HEK293T (cell line): ENCODE results near the gene PDCD1LG2.

Source experiments
- CTCF ChIA-PET: fragments of 350-600 bp; formaldehyde crosslinking; extraction: SDS; loops from one replicate; lab custom pipeline; 2021; ENCODE audit warnings: antibody characterized with exemption, inconsistent platforms; lab: Yijun Ruan, JAX
- POLR2A ChIA-PET: fragments of 350-600 bp; formaldehyde crosslinking; extraction: SDS; loops from one replicate; lab custom pipeline; 2020; ENCODE audit warnings: antibody characterized with exemption, inconsistent platforms; lab: Yijun Ruan, JAX
- DNase-seq: peaks from one replicate; pipeline ENCODE4 v3.0.0; 2012; ENCODE audit warnings: mixed read lengths; ENCODE audit errors: extremely low spot score
- ARNT ChIP-seq: fragments of 450-650 bp; IDR thresholded peaks from 2 replicates; pipeline ENCODE4 v1.6.1; 2017; ENCODE audit warnings: mild to moderate bottlenecking
- BHLHE40 ChIP-seq: fragments of 450-650 bp; IDR thresholded peaks from 2 replicates; pipeline ENCODE4 v1.6.1; 2016; ENCODE audit warnings: mild to moderate bottlenecking, moderate library complexity, borderline replicate concordance
- CTBP1 ChIP-seq: fragments of 450-650 bp; IDR thresholded peaks from 2 replicates; pipeline ENCODE4 v1.6.1; 2016; ENCODE audit warnings: borderline replicate concordance
- ELF4 ChIP-seq: fragments of 450-650 bp; IDR thresholded peaks from 2 replicates; pipeline ENCODE4 v1.6.1; 2017; ENCODE audit warnings: antibody characterized with exemption
- FOXA1 ChIP-seq: fragments of 450-650 bp; IDR thresholded peaks from 2 replicates; pipeline ENCODE4 v1.6.1; 2016; ENCODE audit warnings: mild to moderate bottlenecking
- FOXK2 ChIP-seq: fragments of 450-650 bp; IDR thresholded peaks from 2 replicates; pipeline ENCODE4 v1.6.1; 2016; ENCODE audit warnings: mild to moderate bottlenecking
- FOXM1 ChIP-seq: fragments of 450-650 bp; IDR thresholded peaks from 2 replicates; pipeline ENCODE4 v1.6.1; 2017; ENCODE audit warnings: mild to moderate bottlenecking, borderline replicate concordance
- HDGF ChIP-seq: fragments of 450-650 bp; IDR thresholded peaks from 2 replicates; pipeline ENCODE4 v1.6.1; 2017; ENCODE audit warnings: antibody characterized with exemption, borderline replicate concordance
- L3MBTL2 ChIP-seq: fragments of 450-650 bp; conservative IDR thresholded peaks from 2 replicates; pipeline ENCODE4 v1.6.1; 2016; ENCODE audit warnings: mild to moderate bottlenecking
- LEF1 ChIP-seq: fragments of 450-650 bp; IDR thresholded peaks from 2 replicates; pipeline ENCODE4 v1.6.1; 2017; ENCODE audit warnings: mild to moderate bottlenecking, borderline replicate concordance
- NFRKB ChIP-seq: fragments of 450-650 bp; IDR thresholded peaks from 2 replicates; pipeline ENCODE4 v1.6.1; 2016; ENCODE audit warnings: mild to moderate bottlenecking, moderate library complexity
- PKNOX1 ChIP-seq: fragments of 450-650 bp; IDR thresholded peaks from 2 replicates; pipeline ENCODE4 v1.6.1; 2016
- SP1 ChIP-seq: fragments of 450-650 bp; IDR thresholded peaks from 2 replicates; pipeline ENCODE4 v1.6.1; 2017
- SUZ12 ChIP-seq: fragments of 450-650 bp; IDR thresholded peaks from 2 replicates; pipeline ENCODE4 v1.6.1; 2016; ENCODE audit warnings: mild to moderate bottlenecking
- TARDBP ChIP-seq: fragments of 450-650 bp; IDR thresholded peaks from 2 replicates; pipeline ENCODE4 v1.6.1; 2016
- ZNF384 ChIP-seq: fragments of 450-650 bp; IDR thresholded peaks from 2 replicates; pipeline ENCODE4 v1.6.1; 2016

The PDCD1LG2 gene

GRCh38 chr9:5515261-5515650, 4.9 kb downstream of the PDCD1LG2 start:
- TF ChIP-seq BHLHE40: no peak
- no peak for TF ChIP-seq SUZ12
- no peak for TF ChIP-seq NFRKB
- TF ChIP-seq SP1: no peak
- TF ChIP-seq ZNF384: no peak
- no peak for TF ChIP-seq FOXA1
- TF ChIP-seq FOXK2: no peak
- no peak for DNase-seq
- ChIA-PET CTCF (interaction anchor here (0.6 to 0.7 kb wide), 3 partner anchors 16 to 337 kb away, joined by 3 to 4 read pairs (median 3); no protein-coding TSS in a partner anchor), POLR2A (no interaction called here)

GRCh38 chr9:5516453-5517220, 6.3 kb downstream of the PDCD1LG2 start:
- no peak for DNase-seq
- TF ChIP-seq LEF1 (no peak), SP1 (no peak), ELF4 (no peak), CTBP1 (no peak), FOXA1 (no peak), TARDBP (no peak), SUZ12 (no peak)
- ChIA-PET CTCF (no interaction called here), POLR2A (no interaction called here)

GRCh38 chr9:5518171-5518936, 8.0 kb downstream of the PDCD1LG2 start:
- no peak for TF ChIP-seq FOXM1
- TF ChIP-seq L3MBTL2: no peak
- no peak for TF ChIP-seq CTBP1
- no peak for TF ChIP-seq BHLHE40
- no peak for TF ChIP-seq PKNOX1
- no peak for TF ChIP-seq NFRKB
- TF ChIP-seq HDGF: no peak
- no peak for TF ChIP-seq ELF4
- TF ChIP-seq TARDBP: no peak
- TF ChIP-seq ARNT: no peak
- TF ChIP-seq ZNF384: no peak
- no peak for TF ChIP-seq SUZ12
- TF ChIP-seq LEF1: no peak
- no peak for TF ChIP-seq FOXA1
- TF ChIP-seq SP1: no peak
- no peak for TF ChIP-seq FOXK2
- no peak for DNase-seq
- ChIA-PET CTCF (no interaction called here), POLR2A (no interaction called here)

- CTCF ChIA-PET: no interaction called here
- TF ChIP-seq FOXA1 (no peak), BHLHE40 (no peak), CTBP1 (no peak), ZNF384 (no peak), ARNT (no peak), NFRKB (no peak), TARDBP (no peak), LEF1 (no peak), HDGF (no peak), L3MBTL2 (no peak), PKNOX1 (no peak), ELF4 (no peak), FOXK2 (no peak)
- POLR2A ChIA-PET: no interaction called here
Observed at GRCh38 chr9:5518937-5519319, 8.6 kb downstream of the PDCD1LG2 start.

GRCh38 chr9:5524090-5524489, 13.8 kb downstream of the PDCD1LG2 start:
- DNase-seq: no peak
- ChIA-PET CTCF (no interaction called here), POLR2A (no interaction called here)
- no peak for TF ChIP-seq ARNT
- TF ChIP-seq BHLHE40: no peak
- TF ChIP-seq FOXM1: no peak
- no peak for TF ChIP-seq NFRKB
- TF ChIP-seq HDGF: no peak
- TF ChIP-seq LEF1: no peak
- no peak for TF ChIP-seq SUZ12
- no peak for TF ChIP-seq SP1
- no peak for TF ChIP-seq L3MBTL2
- TF ChIP-seq ZNF384: no peak
- TF ChIP-seq ELF4: no peak
- no peak for TF ChIP-seq CTBP1
- no peak for TF ChIP-seq FOXK2
- TF ChIP-seq TARDBP: no peak
- no peak for TF ChIP-seq PKNOX1
- no peak for TF ChIP-seq FOXA1

More at GRCh38 chr9:5518937-5519319, 8.6 kb downstream of the PDCD1LG2 start:
- no peak for DNase-seq
